Left lung (tissue), 10 donors: ENCODE data around the gene DDX42. TPM values are rescaled to one million over a fixed set of nuclear protein-coding genes. Genes with fewer than 3 reads are reported as not detected.

Experiments
- ATAC-seq: fragments of 200-7000 bp; cut with Tn5 transposase; one replicate; pipeline ENCODE4 v1.9.1; 2020; ENCODE audit warnings: moderate library complexity
- DNase-seq, 4 donors: peaks; one replicate each; pipeline ENCODE4 v3.0.0-alpha.2; 2013 to 2020
- H3K27ac ChIP-seq, 2 donors: fragments of 200-600 bp; sonication (generic) in 1 of 2; one replicate each; pipeline versions ENCODE4 v1.5.0 to v1.8.0; 2020 to 2021
- H3K27me3 ChIP-seq, 2 donors: fragments of 200-600 bp; sonication (generic) in 1 of 2; one replicate each; pipeline versions ENCODE4 v1.5.0 to v1.8.0; 2020 to 2021
- H3K36me3 ChIP-seq, 2 donors: fragments of 200-600 bp; sonication (generic) in 1 of 2; one replicate each; pipeline versions ENCODE4 v1.5.0 to v1.8.0; 2020 to 2021
- H3K4me1 ChIP-seq, 2 donors: fragments of 200-600 bp; one replicate each; pipeline ENCODE4 v1.8.0; 2021
- H3K4me3 ChIP-seq, 2 donors: fragments of 200-600 bp; sonication (generic) in 1 of 2; one replicate each; pipeline versions ENCODE4 v1.5.0 to v1.8.0; 2020 to 2021; ENCODE audit warnings: mild to moderate bottlenecking in 1 of 2
- H3K9me3 ChIP-seq, 2 donors: fragments of 200-600 bp; sonication (generic) in 1 of 2; one replicate each; pipeline versions ENCODE4 v1.5.0 to v1.8.0; 2020 to 2021
- CTCF ChIP-seq, 2 donors: fragments of 200-600 bp; sonication (generic) in 1 of 2; IDR thresholded peaks; one replicate each; pipeline versions ENCODE4 v1.5.0 to v1.8.0; 2021; ENCODE audit warnings: antibody characterized with exemption in 2 of 2
- intact Hi-C, 2 donors: fragments of 100-400 bp; cut with DNase I; formaldehyde crosslinking; loops; one replicate each; pipeline versions ENCODE4 v1.11.2 to v1.14.2; 2022
- polyA plus RNA-seq, 6 donors: library from polyadenylated mRNA; unstranded; fragments of 120-200 nt; gene quantifications; one replicate each; pipeline ENCODE4 v1.2.1, GENCODE V29; 2013; ENCODE audit not compliant: insufficient read length in 6 of 6
- total RNA-seq, 2 donors: library from RNA; stranded (reverse); fragmentation: NEBNext Ultra II Directional; extraction: Animal tissue kit (Norgen Biotek cat#: 25700); gene quantifications; one replicate each; pipeline ENCODE4 v1.2.1, GENCODE V29; 2021
- donor health status: DM: no; HTN: yes; CAD: no.
- donor health status: DM: no; HTN: no; CAD: no.

Gene DDX42
- total and polyA plus RNA-seq, 8 donors, result 79.2 to 239 (median 220) TPM

GRCh38 chr17:63830904-63831491 lies 57.0 kb downstream of the DDX42 start:
- Histone ChIP-seq H3K4me3 (no peak overlapping the region), H3K36me3 (peaks cover 0 to 74% of the 10 kb centered on the region in 2 donors), H3K9me3 (no peaks in the 10 kb centered on the region), H3K27me3 (no peaks in the 10 kb centered on the region), H3K27ac (no peak overlapping the region), H3K4me1 (peaks cover 15 to 43% of the 10 kb centered on the region in 2 donors)
- no peak for TF ChIP-seq CTCF (IDR thresholded peaks at IDR 0.05)
- ATAC-seq (no peak), DNase-seq (no peak)
- intact Hi-C loops, result no loop called here

- intact Hi-C loops, result no loop called here
- no peak for ATAC-seq
- Histone ChIP-seq H3K4me3 (no peak overlapping the region), H3K9me3 (no peaks in the 10 kb centered on the region), H3K4me1 (peaks cover 11 to 38% of the 10 kb centered on the region in 2 donors), H3K36me3 (peaks cover 0 to 79% of the 10 kb centered on the region in 2 donors), H3K27me3 (no peaks in the 10 kb centered on the region), H3K27ac (no peak overlapping the region)
- TF ChIP-seq CTCF (IDR thresholded peaks at IDR 0.05), result no peak
- no peak for DNase-seq
Observed at GRCh38 chr17:63831505-63831904, 57.5 kb downstream of the DDX42 start.

- Histone ChIP-seq H3K4me3 (no peak overlapping the region), H3K27ac (no peak overlapping the region), H3K9me3 (no peaks in the 10 kb centered on the region), H3K36me3 (peaks cover 0 to 84% of the 10 kb centered on the region in 2 donors), H3K27me3 (no peaks in the 10 kb centered on the region), H3K4me1 (peaks cover 11 to 38% of the 10 kb centered on the region in 2 donors)
- intact Hi-C loops, result no loop called here
- DNase-seq (no peak), ATAC-seq (no peak)
- no peak for TF ChIP-seq CTCF (IDR thresholded peaks at IDR 0.05)
Observed at GRCh38 chr17:63832014-63832413, 58.0 kb downstream of the DDX42 start.

- Histone ChIP-seq H3K27ac (no peak overlapping the region), H3K4me1 (peaks cover 11 to 42% of the 10 kb centered on the region in 2 donors), H3K4me3 (no peak overlapping the region), H3K36me3 (peaks cover 0 to 89% of the 10 kb centered on the region in 2 donors), H3K9me3 (no peaks in the 10 kb centered on the region), H3K27me3 (no peaks in the 10 kb centered on the region)
- DNase-seq (no peak), ATAC-seq (no peak)
- no peak for TF ChIP-seq CTCF (IDR thresholded peaks at IDR 0.05)
- intact Hi-C loops, result no loop called here
Observed at GRCh38 chr17:63832455-63832854, 58.5 kb downstream of the DDX42 start.

GRCh38 chr17:63833026-63833740 lies 59.2 kb downstream of the DDX42 start:
- intact Hi-C loops, result no loop called here
- no peak overlapping the region for H3K4me3 ChIP-seq
- peaks cover 0 to 90% of the 10 kb centered on the region in 2 donors for H3K36me3 ChIP-seq
- no peak for ATAC-seq
- no peaks in the 10 kb centered on the region for H3K27me3 ChIP-seq
- H3K27ac ChIP-seq, result no peak overlapping the region
- DNase-seq, result no peak
- no peak for TF ChIP-seq CTCF (IDR thresholded peaks at IDR 0.05)
- peaks cover 14 to 44% of the 10 kb centered on the region in 2 donors for H3K4me1 ChIP-seq
- H3K9me3 ChIP-seq, result no peaks in the 10 kb centered on the region
